ENCODE data around the gene ZNF155. TPM values are rescaled to one million over a fixed set of nuclear protein-coding genes. Genes with fewer than 3 reads are reported as not detected.

ZNF155 gene
- polyA plus RNA-seq, 3 donors, result 1.2 to 3.0 (median 1.4) TPM

DNA sequence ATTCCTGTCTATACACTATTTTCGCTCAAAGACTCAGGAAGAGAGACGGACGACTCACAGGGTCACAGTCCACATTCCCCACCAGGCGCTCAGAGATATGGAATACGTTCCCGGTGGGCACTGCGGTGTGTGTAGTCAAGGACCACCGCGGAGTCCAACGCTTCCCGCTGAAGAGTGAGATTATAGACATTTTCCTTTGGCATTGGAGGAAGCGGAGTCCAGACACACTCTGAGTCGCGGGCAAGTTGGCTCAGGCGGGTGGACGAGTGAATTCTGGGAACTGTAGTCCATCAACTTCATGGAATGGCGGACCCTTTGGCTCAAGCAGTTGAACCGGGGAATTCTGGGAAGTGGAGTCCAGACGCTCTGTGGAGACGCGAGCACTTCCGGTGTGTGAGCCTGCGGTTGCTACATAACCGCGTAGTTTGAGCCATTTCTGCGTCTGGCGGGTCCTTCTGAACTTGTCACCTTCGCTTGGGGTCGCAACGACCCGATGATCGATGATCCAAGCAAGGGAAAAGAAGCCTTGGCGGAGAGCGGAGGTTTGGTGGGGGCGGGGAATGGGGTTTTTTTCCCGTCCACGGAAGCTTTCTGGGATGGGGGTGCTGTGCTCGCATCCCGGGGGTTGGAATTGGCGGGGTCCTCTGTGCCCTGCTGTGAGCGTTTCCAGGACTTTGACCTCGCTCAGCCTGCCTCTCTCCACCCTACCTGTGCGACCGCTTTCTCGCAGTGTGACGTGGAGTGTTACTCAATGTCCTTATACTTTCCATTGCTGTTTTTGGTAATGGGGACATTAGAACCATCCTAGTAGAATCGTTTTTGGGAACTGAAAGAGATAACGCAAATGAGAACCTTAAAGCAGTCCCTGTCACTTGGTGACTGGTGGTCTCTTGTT is 18.8 kb downstream of the ZNF155 start, which contains the start of gene ZNF230:
Gene ZNF230 (plus strand): TSS at position 392 of the 895 bp plus-strand sequence. CDS start 4,122 bp downstream, outside the sequence.
- peak within 1 kb of the TSS; percentile 95 for H3K4me2 ChIP-seq (replicated peaks; ENCODE audit: extremely low read depth, low read length, poor library complexity, severe bottlenecking)
- H3K27me3 Mint-ChIP-seq (ENCODE audit: low read depth in 3 of 3), result peaks cover 0 to 4% (median 2%) of the 10 kb centered on the region in 3 donors
- peak within 1 kb of the TSS; percentile 98 for H2AFZ ChIP-seq (ENCODE audit: insufficient read depth, low read depth, low read length, poor library complexity, severe bottlenecking)
- TF ChIP-seq, protein P1, sequence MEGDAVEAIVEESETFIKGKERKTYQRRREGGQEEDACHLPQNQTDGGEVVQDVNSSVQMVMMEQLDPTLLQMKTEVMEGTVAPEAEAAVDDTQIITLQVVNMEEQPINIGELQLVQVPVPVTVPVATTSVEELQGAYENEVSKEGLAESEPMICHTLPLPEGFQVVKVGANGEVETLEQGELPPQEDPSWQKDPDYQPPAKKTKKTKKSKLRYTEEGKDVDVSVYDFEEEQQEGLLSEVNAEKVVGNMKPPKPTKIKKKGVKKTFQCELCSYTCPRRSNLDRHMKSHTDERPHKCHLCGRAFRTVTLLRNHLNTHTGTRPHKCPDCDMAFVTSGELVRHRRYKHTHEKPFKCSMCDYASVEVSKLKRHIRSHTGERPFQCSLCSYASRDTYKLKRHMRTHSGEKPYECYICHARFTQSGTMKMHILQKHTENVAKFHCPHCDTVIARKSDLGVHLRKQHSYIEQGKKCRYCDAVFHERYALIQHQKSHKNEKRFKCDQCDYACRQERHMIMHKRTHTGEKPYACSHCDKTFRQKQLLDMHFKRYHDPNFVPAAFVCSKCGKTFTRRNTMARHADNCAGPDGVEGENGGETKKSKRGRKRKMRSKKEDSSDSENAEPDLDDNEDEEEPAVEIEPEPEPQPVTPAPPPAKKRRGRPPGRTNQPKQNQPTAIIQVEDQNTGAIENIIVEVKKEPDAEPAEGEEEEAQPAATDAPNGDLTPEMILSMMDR (IDR thresholded peaks at IDR 0.05), result no peak
- peaks cover 31% of the 10 kb centered on the region for H3K4me1 Mint-ChIP-seq
- peaks cover 27 to 71% (median 40%) of the 10 kb centered on the region in 7 donors for H3K9me3 Mint-ChIP-seq
- H4K20me1 ChIP-seq (ENCODE audit: insufficient read depth, low read length), result no peaks in the 10 kb centered on the region
- peaks cover 31 to 34% of the 10 kb centered on the region in 2 donors for H3K4me1 ChIP-seq (ENCODE audit: control insufficient read depth in 1 of 2, insufficient read depth in 2 of 2, low read length in 2 of 2)
- peak; percentile 92 to 97 (median 95) for DNase-seq
- under 1% methylated on average over 34 of the region's 48 CpGs for WGBS (ENCODE audit: insufficient coverage)
- peaks cover 16 to 17% of the 10 kb centered on the region in 2 donors for H3K36me3 Mint-ChIP-seq
- peak within 1 kb of the TSS; percentile 82 to 98 (median 92) for H3K4me3 ChIP-seq (replicated peaks in 1 of 3; ENCODE audit: low read depth in 2 of 3, low read length in 3 of 3)
- H3K27ac ChIP-seq (ENCODE audit: low read depth in 1 of 2, low read length in 2 of 2), result peak within 1 kb of the TSS; percentile 83 to 86
- H3K36me3 ChIP-seq (replicated peaks in 1 of 2; ENCODE audit: control insufficient read depth in 1 of 2, insufficient read depth in 2 of 2, low read length in 2 of 2), result peaks cover 8 to 12% of the 10 kb centered on the region in 2 donors
- peak within 1 kb of the TSS; percentile 93 to 99 (median 96) for H3K27ac Mint-ChIP-seq
- H3K79me2 ChIP-seq (ENCODE audit: insufficient read depth, low read length), result peaks cover 44% of the 10 kb centered on the region
- intact Hi-C loops (cut with micrococcal nuclease), result loop anchor here (2.0 to 10.0 kb wide), 7 partner anchors 22 to 209 kb away; partner anchors contain the start of genes ZNF224 (in 2 of the 2), ZNF45 (in 2 of the 2), ZNF222 (in 1 of the 2) and ZNF225 (in 1 of the 2)
- H3K4me3 Mint-ChIP-seq, result peak within 1 kb of the TSS; percentile 96 to 99
- no peaks in the 10 kb centered on the region for H3K27me3 ChIP-seq (ENCODE audit: control insufficient read depth in 2 of 2, insufficient read depth in 2 of 2, low read length in 2 of 2)
- H3K9me3 ChIP-seq (replicated peaks in 1 of 2; ENCODE audit: control insufficient read depth in 1 of 2, insufficient read depth in 1 of 2, low read length in 2 of 2), result peaks cover 18 to 44% of the 10 kb centered on the region in 2 donors
- peak within 1 kb of the TSS; percentile 78 for H3K9ac ChIP-seq (ENCODE audit: insufficient read depth, low read length, poor library complexity, severe bottlenecking)

DNA sequence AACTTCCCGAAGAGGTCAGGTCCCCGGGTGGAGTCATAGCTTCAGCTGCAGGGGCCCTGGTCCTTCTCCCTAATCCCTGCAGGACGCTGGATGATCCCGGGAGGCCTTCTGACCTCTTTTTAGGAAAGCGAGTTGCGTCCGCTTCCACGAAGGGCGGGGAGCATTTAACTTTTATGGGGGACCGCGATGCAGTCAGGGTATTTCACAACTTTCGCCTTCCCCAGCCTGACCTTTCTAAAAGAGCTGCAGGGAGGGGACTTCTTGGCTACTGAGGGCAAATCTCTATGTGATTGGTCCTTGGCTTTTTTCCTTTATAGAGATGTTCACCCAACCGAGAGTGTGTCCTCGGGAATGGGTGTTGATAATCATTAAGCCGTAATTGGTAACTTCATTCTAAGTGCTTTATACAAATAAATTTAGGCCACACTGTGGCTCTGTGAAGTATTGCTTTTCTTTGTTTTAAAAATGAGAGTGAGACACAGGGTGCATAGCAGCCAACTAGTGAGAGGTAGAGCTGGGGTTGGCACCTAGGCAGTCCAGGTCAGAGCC is 19.5 kb downstream of the ZNF155 start:
- intact Hi-C loops (cut with micrococcal nuclease), result loop anchor here (2.0 to 10.0 kb wide), 7 partner anchors 21 to 209 kb away; partner anchors contain the start of genes ZNF224 (in 2 of the 2), ZNF45 (in 2 of the 2), ZNF222 (in 1 of the 2) and ZNF225 (in 1 of the 2)
- Histone ChIP-seq H3K36me3 (replicated peaks in 1 of 2; ENCODE audit: control insufficient read depth in 1 of 2, insufficient read depth in 2 of 2, low read length in 2 of 2) (peaks cover 15 to 20% of the 10 kb centered on the region in 2 donors), H3K27ac (ENCODE audit: low read depth in 1 of 2, low read length in 2 of 2) (peak overlapping the region; percentile 83 to 86), H3K4me3 (replicated peaks in 1 of 3; ENCODE audit: low read depth in 2 of 3, low read length in 3 of 3) (peak overlapping the region; percentile 82 to 98 (median 92)), H2AFZ (ENCODE audit: insufficient read depth, low read depth, low read length, poor library complexity, severe bottlenecking) (peak overlapping the region; percentile 98), H3K9ac (ENCODE audit: insufficient read depth, low read length, poor library complexity, severe bottlenecking) (peak overlapping the region; percentile 78), H3K4me1 (ENCODE audit: control insufficient read depth in 1 of 2, insufficient read depth in 2 of 2, low read length in 2 of 2) (peaks cover 31 to 34% of the 10 kb centered on the region in 2 donors), H4K20me1 (ENCODE audit: insufficient read depth, low read length) (no peaks in the 10 kb centered on the region), H3K27me3 (ENCODE audit: control insufficient read depth in 2 of 2, insufficient read depth in 2 of 2, low read length in 2 of 2) (no peaks in the 10 kb centered on the region), H3K4me2 (replicated peaks; ENCODE audit: extremely low read depth, low read length, poor library complexity, severe bottlenecking) (peak overlapping the region; percentile 95), H3K79me2 (ENCODE audit: insufficient read depth, low read length) (peaks cover 46% of the 10 kb centered on the region), H3K9me3 (replicated peaks in 1 of 2; ENCODE audit: control insufficient read depth in 1 of 2, insufficient read depth in 1 of 2, low read length in 2 of 2) (peaks cover 22 to 45% of the 10 kb centered on the region in 2 donors)
- under 1% methylated on average over 12 of the region's 15 CpGs for WGBS (ENCODE audit: insufficient coverage)
- DNase-seq, result no peak
- peaks cover 23 to 24% of the 10 kb centered on the region in 2 donors for H3K36me3 Mint-ChIP-seq
- peaks cover 29 to 71% (median 43%) of the 10 kb centered on the region in 7 donors for H3K9me3 Mint-ChIP-seq
- peaks cover 0 to 4% (median 2%) of the 10 kb centered on the region in 3 donors for H3K27me3 Mint-ChIP-seq (ENCODE audit: low read depth in 3 of 3)
- peak overlapping the region; percentile 96 to 99 for H3K4me3 Mint-ChIP-seq
- TF ChIP-seq, protein P1 (IDR thresholded peaks at IDR 0.05), result peak; percentile 17
- peak overlapping the region; percentile 93 to 99 (median 96) for H3K27ac Mint-ChIP-seq
- H3K4me1 Mint-ChIP-seq, result peaks cover 31% of the 10 kb centered on the region

Data from CD14-positive monocyte (primary cell).